Myocyte (in vitro differentiated cells): Measurements from ENCODE around the gene DPYSL4. TPM values are rescaled to one million over a fixed set of nuclear protein-coding genes. Genes with fewer than 3 reads are reported as not detected.

Experiments
- DNase-seq: peaks from one replicate; pipeline ENCODE4 v3.0.0-alpha.2; 2012; ENCODE audit warnings: low read depth
- total RNA-seq: library from RNA; depleted of rRNA; stranded (reverse); fragments of >200 nt; gene quantifications from 2 replicates; pipeline ENCODE4 v1.2.3, GENCODE V29; 2014

DPYSL4 gene
- total RNA-seq, 1 donor from 2014 or later, result 21.0 TPM

DNA sequence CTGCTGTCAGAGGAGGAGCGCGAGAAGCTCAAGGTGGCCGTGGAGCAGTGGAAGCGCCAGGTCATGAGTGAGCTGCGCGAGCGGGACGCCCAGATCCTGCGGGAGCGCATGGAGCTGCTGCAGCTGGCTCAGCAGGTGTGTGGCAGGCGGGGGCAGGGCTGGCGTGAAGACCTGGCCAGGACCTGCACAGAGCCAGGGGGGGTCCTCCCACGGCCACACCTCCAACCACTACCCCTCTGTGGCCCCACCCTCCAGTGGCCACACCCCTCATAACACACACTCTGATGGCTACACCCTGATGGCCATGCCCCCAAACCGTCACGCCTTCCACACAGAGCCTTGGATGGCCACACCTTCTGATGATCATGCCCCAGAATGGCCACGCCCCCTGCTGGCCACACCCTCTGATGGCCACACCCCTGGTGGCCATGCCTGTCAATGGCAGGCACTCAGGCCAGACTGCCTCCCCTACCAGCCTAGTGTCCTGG, 23.4 kb upstream of the DPYSL4 start:
- DNase-seq, result peak; percentile 12

DNA sequence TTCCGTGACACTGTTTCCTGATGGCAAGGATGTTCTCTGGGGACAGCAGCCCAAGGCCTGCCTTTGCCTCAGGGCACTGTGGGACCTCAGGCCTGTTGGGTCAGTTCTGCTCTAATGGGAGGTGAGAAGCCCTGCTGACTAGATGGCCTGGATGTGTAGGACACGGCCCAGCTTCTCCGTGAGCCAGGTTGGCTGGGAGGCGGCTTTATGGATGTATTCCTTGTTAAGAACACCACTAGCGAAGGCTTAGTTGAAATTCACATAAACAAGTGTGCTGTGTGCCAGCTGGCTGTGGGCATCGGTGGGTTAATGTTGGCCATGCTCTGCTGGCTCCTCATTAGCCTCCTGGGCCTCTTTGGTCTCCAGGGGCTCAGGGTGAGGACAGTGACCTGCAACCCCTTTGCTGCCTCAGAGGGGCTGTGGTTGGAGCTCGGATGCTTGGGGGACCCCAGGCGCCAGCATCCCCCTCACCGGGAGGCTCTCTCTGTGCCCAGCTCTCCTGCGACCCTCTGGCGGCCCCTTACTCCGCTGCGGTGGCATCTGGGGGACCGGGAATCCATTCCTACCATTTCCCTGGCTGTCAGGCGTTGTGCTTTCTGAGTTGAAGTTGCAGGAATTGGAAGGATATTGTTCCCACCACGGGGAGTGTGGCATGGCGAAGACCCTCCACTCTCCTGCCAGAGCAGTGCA, 22.8 kb upstream of the DPYSL4 start:
- DNase-seq, result no peak

GRCh38 chr10:132164761-132165278, 21.9 kb upstream of the DPYSL4 start:
- no peak for DNase-seq

DNA sequence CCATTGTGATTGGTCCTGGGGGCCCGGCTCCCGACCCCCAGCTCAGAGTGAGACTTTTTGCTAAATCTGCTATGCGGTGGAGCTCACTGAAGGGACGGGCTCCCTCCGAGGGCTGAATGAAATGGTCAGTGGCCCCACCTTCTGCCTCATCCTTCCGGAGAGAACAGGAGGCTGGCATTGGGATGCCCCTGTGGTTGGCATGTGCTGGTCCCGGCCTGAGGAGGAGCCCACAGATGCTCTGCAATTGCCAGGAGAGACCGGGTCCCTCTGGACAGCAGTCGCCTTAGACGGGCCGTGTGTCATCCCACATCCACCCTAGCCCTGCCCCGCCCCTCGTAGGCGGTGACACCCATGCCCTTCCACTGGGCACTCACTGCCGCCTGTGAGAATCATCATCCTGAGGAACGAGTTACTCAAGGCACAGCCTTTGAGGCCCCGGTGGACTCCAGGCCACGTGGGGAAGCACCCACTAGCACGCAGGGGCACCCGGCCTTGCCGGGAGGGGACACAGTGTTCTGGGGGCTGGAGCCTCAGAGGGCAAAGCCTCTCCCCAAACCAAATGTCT, 21.2 kb upstream of the DPYSL4 start:
- no peak for DNase-seq

GRCh38 chr10:132166216-132166950, 20.4 kb upstream of the DPYSL4 start:
- DNase-seq, result no peak

DNA sequence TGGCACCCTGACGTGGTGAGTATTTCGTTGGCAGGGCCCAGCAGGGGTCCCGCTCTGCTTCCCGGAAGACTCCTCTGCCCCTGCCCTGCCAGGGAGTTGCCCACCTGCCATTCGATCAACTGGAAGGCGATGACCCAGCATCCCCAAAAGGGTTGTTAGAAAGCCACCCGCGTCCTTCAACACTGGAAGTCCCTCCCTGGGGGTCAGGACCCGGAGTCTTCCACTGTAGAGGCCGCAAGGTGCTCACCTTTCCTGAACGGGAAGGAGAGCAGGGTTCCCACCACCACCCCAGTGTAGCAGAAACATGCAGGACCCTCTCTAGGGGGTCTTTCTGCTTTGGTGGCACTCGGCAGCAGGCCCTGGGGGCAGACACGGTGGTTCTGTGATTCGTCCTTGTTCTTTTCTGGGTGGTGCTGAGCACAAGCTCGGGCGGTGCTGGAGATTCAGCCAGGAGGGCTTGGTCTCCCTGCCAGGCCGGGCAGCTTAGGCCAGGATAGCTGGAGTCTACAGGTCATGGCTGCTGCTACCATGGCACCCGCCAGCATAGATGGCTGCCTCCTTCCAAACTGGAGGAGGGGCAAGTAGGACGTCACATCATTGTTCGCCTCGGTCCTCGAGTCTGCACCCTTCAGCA, 19.6 kb upstream of the DPYSL4 start:
- no peak for DNase-seq

- no peak for DNase-seq
Observed at GRCh38 chr10:132167976-132168375, 18.8 kb upstream of the DPYSL4 start.

- no peak for DNase-seq
Observed at GRCh38 chr10:132168571-132169030, 18.1 kb upstream of the DPYSL4 start.

GRCh38 chr10:132169031-132169765, 17.6 kb upstream of the DPYSL4 start:
- no peak for DNase-seq

DNA sequence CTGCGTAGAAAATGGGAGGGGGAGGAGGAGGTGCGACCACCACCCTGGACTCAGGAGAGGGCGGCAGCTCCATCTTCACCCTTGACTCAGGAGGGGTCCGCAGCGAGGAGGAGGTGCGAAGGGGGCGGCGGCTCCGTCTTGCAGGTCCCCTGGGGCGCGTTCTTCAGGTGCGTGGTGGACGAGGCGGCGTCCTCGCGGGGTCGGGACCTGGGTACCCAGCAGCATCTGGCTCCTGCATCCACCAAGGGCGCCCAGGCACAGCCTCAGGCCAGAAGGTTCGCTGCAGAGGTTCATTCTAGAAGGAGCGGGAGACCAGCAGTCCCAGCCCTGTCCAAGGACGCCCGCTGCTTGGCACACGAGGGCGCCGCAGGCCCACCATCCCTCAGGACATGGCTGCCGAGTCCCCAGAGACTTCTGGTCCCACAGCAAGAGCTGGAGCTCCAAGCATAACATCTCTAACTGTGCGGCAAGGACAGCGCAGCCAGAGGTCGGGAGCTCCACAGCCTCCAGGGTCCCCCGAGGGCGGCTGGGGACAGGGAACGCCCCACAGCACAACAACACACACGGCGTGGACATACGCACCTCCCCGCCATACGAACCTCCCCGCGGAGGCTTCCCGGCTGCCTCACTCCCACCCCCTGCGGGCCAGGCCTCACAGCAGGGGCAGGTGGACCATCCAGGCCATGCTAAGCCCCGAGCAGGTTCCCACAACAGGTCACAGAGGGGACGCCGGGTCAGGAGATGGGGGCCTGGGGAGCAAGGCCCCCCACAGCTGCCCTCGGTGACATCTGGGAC, 16.8 kb upstream of the DPYSL4 start:
- DNase-seq, result no peak

DNA sequence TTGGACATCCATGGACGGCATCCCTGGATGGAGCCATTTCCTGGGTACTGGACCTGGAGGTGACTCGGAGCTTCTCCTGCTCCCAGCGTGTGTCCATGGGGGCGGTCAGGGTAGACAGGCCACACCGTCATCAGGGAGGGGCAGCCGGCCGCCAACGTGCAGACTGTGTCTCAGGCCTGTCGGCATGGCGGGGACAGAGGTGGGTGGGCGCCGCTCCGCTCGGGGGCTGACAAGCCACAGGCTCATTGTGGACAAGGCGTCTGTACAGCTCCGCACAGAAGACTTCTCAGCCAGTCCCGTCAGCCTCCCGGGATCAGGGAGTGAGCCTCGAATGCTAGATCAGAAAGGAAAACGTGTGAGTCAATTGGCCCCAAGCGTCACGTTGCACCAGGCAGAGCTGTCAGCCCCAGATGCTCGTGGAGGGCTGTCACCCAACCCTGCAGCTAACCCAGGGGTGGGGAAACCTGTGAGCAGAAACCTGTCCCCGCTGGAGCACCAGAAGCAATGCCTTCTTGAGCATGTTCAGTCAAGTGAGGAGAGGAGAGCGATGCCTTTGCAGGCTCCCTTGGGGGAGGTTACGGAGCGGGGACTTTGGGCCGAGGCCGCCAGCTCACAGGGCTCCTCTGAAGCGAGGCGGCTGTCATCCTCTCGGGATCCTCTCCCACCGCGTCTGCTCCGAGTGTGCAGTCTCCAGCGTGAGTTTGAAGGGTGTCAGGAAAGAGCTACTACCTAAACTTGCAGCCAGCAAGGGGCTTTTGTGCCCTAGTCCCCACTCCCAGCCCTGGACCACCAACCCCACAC, 16.0 kb upstream of the DPYSL4 start:
- DNase-seq, result no peak

DNA sequence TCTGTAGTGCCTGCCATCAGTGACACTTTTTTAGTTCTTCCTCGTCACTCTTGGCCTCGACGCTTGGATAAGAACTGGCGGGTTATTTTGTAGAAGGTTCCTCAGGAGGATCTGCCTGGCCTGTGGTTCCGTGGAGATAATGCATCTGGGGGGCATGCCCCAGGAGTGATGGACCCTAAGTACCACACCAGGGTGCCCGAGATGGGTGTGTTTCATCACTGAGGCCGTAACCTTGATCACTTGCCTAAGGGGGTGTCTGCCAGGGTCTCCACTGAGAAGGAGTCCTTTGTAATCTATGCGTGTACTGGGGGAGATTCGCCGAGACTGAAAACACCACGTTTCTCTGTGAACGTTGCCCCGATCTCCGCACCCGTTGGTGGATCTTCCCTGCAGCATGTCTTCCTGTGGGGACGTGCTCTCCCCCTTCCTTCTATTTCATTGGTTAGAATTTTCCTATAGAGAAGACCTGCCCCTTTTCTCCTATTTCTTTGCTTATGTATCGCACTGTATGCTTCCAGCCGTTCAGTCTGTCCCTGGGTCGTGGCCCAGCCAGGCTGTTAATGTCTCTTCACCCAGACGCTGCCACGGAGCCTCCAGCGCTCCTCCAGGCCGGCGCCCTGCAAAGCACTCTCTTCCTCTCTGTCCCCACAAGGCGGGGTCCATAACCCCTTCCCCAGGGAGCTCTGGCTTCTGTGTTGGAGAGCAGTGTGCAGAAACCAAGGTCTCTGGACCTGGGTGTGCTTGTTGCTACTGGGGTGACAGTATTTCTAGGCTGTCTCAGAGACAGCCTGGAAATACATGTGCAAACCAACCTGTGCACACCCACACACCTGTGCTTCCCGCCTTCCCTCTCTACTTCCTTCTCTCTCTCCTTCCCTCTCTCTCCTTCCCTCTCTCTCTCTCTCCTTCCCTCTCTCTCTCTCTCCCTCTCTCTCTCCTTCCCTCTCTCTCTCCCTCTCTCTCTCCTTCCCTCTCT, 14.4 kb upstream of the DPYSL4 start:
- DNase-seq, result no peak

DNA sequence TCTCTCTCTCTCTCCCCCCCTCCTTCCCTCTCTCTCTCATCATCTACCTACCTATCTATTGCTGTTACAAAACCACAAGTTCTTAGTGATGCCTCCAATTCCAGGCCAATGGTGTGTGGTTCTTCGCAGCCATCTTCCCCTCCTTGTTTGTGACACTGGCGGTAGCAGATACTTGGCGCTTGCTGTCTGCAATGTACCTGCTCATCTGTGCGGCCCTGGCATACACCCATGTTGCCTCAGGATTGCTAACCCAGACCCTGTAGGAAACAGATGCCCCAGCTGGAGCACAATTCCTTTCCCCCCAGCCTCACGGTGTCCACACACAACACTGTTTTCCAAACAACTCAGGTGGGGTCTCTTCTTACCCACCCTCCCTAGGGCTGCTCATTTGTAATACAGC, 13.6 kb upstream of the DPYSL4 start:
- DNase-seq, result no peak

GRCh38 chr10:132174237-132174636, 12.5 kb upstream of the DPYSL4 start:
- no peak for DNase-seq

- DNase-seq, result no peak
Observed at GRCh38 chr10:132175408-132175807, 11.3 kb upstream of the DPYSL4 start.

DNA sequence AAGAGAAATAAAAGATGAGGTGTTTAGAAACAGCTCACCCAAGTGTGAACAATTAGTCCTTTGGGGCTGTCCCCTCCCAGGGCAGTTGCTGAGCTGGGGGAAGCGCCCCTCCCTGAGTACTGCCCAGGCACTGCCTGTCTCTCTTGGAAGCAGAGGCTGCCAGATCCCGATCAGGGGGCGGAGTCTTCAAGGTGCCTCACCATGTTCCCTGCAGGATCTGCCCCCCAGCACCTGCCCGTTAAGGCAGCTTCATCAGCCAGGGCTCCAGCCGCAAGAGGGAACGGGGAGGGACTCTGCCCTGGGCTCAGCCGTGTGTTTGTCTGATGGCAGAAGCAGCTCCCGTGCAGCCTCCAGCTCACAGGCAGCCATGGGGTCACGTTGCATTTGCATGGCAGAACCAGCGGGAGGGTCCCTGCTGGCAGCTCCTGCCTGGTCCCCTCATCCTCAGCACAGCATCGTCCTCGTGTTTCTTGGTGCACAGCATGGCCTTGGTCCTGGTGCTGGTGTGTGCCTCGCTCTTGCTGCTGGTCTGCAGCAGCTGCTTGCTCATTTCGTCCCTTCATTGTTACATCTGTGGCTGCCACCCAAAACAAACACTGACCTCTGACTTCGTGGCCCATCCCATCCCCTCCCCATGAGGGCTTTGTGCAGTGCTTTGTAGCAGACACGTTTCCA, 10.7 kb upstream of the DPYSL4 start:
- no peak for DNase-seq
